ENCODE results near the gene HOXB5.

The HOXB5 gene

DNA sequence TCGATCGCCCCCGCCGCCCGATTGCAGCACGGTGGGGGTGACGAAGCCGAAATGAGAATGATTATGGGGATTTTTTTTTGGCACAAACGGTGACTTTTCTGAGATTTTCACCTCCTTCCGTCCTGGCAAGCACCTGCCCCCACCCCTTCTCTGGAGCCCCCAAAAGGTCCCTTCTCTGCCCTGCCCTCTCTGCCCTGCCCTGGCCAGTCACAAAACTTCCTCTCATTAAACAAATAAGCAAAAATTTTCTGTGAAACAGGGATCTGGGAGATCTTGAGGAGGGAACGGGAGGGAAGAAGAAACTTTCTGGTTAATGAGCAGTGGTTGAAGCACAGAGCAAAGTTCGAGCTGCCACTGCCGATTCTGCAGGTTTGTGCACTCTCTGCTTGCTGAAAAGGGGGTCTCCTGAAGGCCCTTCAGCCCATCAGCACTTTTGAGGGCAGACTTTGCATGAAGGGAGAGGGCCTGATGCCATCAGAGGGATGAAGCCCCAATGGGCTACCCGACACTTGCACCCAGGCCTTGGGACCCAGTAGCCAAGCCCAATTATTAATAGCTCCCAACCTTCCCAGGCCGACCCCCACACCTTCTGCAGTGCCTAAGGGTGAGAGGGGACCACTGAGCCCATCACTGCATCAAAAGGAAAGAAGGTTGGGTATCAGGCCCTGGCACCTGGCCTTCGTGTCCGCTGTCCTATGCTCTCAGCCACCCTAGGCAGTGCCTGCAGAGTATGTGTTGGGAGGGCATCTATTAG is 22.6 kb upstream of the HOXB5 start:
- DNase-seq: no peak

DNA sequence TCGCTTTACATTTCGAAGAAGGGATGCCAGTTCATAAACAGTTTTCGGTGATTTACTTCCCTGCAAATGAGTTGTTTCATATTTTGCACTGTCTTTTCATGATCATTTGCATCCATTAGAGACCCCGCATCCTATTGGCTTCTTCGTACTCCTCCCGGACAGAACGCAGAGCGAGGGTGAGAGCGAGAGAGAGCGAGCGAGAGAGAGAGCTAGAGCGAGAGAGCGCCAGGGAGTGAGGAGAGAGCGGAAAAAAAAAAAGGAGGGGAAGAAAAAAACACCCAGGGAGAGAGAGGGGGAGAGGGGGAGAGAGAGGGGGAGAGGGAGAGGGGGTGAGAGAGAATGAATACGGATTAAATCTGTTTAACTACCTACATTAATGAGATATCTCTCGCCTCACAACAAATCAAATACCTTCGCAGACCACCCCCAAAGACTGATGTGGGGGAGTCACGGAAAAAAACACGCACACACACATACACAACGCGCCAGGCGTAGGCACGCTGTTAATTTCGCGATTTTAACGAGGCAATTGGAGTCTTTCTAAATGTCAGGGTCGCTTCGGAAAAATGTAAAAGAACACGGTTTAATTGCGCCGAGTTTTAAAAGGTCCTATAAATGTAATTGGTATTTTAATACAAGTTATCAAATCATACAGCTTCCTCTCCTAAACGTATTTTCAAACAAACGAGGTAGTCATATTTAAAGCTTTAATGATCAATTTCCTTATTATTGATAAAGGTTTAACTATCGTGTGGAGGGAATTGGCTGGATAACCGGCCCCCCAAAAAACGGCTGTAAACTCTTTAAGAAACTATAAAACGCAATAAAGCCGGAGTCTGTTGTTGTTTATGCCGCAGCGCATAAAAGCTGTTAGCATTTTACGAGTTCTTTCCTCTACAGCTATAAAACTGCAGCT is 21.7 kb upstream of the HOXB5 start, which contains the start of gene HOXB8:
HOXB8 (minus strand) TSS at position 246 of the 916 bp plus-strand sequence. CDS start 588 bp downstream, outside the sequence.
- no peak for DNase-seq

DNA sequence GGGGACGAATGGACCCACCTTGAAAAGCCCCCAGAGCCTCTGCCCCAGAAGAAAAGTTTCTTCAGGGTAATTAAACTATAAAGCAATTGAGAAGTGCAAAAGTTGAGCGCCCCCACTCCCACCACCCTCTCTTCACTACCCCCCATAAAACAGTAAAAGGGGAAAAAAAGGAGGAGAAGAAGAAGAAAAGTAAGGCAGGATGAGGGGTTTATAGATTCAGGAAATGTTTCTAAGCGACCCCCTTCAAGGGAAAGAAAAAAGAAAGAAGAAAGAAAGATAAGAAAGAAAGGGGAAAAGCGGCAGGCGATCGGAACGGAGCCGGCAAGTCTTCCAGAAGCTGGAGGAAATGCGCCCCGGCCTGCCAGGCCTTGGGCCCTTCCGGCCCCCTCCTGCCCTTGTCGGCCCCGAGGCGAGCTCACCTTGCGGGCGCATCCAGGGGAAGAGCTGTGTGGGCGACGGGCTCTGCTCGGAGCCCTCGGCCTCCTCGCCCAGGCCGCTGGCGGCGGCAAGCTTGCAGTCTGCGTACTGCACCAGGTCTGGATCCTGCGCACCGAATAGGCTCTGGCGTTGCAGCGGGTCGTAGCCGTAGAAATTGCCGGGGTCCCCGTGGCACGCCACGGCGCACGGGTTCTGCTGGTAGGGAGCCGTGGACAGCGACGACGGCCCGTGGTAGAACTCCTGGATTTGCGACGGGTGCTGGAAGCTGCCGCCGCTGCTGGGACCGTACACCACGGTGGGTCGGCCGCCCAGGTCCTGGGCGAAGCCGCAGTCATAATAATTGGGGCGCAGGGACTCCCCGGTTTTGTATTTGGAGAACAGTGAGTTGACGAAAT is 20.5 kb upstream of the HOXB5 start:
- DNase-seq: peak; percentile 52

DNA sequence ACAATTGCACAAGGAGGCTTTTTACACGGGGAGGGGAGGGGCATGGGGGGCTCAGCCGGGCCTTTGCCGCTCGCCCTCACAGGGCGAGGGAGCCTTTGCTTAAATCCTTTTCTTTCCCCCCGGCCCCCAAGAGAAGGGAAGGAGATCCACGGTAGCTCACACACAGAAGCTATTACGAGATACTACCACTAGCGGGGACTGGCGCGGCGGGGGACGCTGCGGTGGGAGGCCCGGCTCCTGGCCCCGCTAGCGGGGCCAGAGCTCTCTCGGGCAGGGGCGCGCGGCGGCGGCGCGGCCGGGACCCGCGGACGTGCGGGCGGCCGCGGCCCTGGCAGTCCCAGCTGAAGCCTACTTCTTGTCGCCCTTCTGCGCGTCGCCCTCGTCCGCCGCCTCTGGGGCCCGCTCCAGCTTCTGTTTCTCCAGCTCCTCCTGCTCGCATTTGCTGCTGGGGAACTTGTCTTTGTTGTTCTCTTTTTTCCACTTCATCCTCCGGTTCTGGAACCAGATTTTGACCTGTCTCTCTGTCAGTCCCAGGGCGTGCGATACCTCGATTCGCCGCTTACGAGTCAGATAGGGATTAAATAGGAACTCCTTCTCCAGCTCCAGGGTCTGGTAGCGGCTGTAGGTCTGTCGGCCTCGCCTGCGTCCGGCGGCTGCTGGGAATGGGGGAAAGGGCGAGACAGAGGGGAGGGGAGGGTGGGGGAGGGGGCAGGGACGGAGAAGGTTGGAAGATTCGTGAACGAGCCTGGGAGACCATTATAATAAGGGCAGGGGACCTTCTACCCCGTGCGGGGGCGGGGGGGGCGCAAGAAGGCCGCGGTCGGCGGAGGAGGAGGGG is 19.5 kb upstream of the HOXB5 start:
- peak; percentile 67 for DNase-seq

DNA sequence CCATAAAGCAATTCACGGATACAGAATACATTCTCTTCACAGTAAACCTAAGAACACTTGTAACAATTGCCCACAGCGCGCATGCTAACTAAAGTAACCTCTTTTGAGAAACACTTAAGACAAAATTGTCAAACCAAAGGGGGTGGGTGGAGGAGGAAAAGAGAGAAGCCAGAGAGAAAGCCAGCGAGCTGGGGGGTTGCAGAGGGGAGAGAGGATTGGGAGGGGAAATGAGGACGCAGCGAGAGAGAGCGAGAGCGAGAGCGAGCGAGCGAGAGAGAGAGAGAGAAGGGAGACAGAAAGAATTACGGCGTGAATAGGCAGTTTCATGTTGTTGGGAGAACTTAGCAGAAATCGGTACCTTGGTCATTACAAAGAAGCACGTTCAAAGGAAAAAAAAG is 18.9 kb upstream of the HOXB5 start:
- DNase-seq: no peak

DNA sequence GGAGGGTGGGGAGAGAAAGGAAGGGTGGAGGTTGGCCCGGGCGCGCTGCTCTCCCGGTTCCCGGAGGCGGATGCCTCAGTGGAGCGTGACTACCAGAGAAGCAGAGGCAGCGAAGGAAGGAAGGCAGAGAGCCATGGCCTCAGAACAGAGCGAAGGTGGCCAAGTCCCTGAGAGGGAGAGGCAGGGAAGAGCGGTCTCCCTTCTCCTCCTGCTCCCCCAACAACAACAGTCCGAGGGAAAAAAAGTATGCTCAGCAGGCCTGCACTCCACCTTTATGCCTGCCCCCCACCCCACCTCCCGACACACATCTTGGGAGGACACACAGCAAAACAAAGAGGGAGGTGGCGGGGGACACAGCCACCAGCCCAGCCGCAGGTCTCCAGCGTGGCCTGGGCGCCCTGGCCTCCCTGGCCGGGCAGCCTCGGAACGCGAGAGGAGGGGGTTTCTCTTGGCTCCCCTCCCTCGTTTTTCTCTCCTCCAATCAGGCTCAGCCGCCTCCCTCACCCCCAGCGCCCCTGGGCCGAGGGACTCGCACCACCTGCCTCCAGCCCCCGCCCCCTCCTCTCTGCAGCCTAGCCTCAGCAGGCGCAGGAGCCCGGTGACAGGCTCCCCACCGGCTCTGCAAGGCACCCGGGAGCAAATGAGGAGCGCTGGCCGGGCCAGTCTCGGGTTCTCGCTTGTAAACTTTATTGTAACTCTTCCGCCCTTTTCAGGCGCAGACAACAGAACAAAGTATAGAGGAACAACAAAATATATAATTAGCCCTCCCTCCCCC is 18.3 kb upstream of the HOXB5 start:
- DNase-seq: no peak

GRCh38 chr17:48611213-48611612 is 17.6 kb upstream of the HOXB5 start:
- DNase-seq: no peak

GRCh38 chr17:48610282-48611211 is 17.0 kb upstream of the HOXB5 start, which contains the start of gene HOXB7:
HOXB7 (minus strand) TSS chr17:48611017; CDS start chr17:48610918, 99 bp downstream.
- peak; percentile 87 for DNase-seq

DNA sequence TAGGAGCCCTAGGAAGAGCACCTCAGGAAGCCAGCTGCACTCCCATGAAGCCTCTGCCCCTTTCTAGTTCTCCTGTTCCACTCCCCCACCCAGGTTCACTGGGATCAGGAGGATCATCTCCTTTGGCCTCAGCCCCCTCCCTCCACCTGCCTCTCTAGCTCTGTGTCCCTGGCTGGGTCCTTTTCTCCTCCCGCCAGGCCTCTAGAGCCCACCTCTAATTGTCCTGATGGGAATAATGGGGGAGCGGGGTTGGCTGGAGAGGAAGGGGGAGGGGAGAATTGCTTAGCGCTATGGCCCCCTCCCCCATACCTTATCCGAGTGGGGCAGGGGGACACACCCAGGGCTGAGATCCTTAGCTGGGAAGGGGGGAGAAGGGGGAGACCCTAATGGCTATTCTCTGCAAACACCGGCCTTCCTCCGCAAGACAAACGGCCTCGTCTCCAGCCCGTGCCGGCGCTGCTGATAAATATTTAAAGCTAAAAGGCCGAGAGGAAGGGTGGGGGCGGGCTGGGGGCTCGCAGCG is 16.2 kb upstream of the HOXB5 start:
- DNase-seq: no peak

DNA sequence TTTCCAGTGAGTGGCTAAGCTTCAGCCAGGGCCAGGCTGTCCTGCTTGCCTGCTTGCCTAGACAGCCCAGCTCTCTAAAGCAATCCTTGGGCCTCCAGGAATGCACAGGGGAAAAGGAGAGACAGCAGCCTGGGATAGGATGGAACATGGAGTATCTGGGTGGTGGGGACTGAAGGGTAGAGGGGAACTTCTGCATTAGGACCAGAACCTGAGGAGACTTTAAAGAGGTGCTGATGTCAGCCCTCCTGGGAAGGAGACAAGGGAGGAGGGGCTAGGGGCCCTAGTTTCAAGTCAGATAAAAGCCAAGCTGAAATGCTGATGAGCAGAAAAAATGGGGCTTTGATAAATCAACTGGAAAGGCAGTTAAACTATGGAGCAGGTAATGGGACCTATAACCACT is 15.5 kb upstream of the HOXB5 start:
- no peak for DNase-seq

DNA sequence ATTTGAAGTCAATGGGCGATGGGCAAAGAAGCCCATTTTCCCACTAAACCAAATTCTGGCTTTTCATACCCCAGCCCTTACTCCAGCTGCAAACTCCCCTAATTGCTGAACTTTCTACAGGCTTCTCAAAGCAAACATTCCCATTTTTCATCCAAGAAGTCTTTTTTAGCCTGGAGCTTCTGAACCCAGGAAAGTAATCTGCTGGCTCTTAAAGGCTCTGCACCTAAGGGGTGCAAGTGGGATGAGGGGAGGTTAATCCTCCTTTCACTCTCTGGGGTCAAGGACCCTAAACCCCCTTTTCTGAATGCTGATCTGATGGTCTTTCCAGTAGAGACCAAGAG is 14.9 kb upstream of the HOXB5 start:
- DNase-seq: no peak

DNA sequence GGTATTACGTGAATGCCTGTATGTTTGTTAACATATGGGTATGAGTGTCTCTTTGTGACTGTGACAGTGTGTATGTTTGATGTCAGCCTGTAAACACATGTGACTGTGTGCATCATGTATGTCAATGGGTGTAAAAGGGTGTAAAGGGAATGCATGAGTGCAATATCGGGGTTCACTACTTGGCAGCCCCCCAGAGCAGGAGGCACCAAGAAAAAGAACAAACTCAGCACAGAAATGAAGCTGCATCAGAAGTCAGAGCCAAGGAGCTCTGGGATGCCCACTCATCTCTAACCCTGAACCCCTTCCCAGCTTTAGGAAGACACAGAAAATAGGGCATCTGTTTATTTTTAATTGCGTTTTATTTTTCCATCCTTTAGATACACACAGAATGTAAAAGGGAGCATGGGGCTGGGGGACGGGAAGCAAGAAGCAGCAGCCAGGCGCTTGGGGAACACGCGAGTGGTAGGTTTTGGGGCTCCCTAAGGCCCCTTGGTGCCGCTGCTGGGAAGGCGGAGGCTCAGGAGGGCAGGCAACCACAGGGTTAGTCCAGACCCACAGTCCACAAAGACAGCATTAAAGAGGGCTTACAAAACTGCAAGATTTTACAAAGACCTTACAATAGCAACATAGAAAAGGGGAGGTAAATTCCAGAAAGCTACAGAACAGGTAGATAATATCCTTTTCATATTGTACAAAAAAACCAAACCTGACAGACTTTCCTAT is 13.5 kb upstream of the HOXB5 start:
- no peak for DNase-seq

GRCh38 chr17:48605991-48606891 is 12.7 kb upstream of the HOXB5 start:
- DNase-seq: no peak

GRCh38 chr17:48605409-48605919 is 11.9 kb upstream of the HOXB5 start:
- DNase-seq: no peak

- DNase-seq: no peak
These were observed 11.3 kb upstream of the HOXB5 start, which contains the start of gene HOXB6 for GRCh38 chr17:48604770-48605329. HOXB6 (minus strand) TSS chr17:48604986; CDS start chr17:48598150, 6,836 bp downstream.

GRCh38 chr17:48603959-48604769 is 10.6 kb upstream of the HOXB5 start:
- no peak for DNase-seq
